Articular chondrocyte of knee joint (primary cell): Measurements from ENCODE around the gene EI24. TPM values are rescaled to one million over a fixed set of nuclear protein-coding genes. Genes with fewer than 3 reads are reported as not detected.

Experiments
- small RNA-seq: library from RNA; depleted of rRNA; stranded (forward); fragments of <200 nt; gene quantifications from one replicate; pipeline ENCODE3, GENCODE V24; 2012
- total RNA-seq: library from RNA; depleted of rRNA; stranded (reverse); fragments of >200 nt; gene quantifications from 2 replicates; pipeline ENCODE4 v1.2.3, GENCODE V29; 2012

Gene EI24
- 87.3 and 90.9 TPM in 2 replicates for total RNA-seq

DNA sequence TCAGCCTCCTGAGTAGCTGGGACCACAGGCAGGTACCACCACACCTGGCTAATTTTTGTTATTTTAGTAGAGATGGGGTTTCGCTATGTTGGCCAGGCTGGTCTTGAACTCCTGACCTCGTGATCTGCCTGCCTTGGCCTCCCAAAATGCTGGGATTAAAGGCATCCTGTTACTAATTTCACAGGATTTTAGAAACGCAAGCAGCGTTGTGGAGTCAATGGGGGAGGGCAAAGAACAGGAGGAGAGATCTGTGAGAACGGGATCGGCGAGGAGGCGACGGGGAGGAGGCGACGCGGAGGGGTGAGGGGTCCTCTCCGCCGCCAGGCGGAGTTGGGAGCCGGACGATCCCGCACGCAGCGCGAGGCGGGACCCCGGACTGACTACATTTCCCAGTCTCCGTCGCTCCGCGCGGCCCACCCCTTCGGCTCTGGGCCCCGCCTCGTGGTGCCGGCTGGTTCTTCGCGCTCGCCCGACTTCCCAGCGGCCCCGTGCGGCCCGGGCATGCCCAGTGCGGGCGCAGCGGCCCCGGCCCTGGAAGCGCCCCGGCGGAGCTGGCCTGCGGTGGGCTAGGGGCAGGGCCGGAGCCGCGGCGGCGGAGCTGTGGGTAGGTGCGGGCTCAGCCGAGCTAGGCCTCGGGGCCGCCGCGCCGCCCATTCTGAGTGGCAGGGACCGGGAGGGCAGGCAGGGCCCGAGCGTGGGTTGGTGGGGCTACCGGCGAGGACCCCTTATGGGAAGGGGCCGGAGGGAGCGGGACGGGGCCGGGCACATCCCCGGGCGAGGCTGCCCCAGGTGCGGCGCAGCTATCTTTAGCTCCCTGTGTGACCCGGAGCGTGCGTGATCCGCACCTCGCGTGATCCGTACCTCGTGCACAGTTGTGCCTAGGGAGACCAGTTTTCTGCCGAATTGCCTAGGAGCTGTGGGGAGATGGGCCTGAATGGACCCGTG, at the start of gene EI24:
EI24 (plus strand) TSS at position 508 of the 945 bp plus-strand sequence. CDS start 3,051 bp downstream, outside the sequence.

DNA sequence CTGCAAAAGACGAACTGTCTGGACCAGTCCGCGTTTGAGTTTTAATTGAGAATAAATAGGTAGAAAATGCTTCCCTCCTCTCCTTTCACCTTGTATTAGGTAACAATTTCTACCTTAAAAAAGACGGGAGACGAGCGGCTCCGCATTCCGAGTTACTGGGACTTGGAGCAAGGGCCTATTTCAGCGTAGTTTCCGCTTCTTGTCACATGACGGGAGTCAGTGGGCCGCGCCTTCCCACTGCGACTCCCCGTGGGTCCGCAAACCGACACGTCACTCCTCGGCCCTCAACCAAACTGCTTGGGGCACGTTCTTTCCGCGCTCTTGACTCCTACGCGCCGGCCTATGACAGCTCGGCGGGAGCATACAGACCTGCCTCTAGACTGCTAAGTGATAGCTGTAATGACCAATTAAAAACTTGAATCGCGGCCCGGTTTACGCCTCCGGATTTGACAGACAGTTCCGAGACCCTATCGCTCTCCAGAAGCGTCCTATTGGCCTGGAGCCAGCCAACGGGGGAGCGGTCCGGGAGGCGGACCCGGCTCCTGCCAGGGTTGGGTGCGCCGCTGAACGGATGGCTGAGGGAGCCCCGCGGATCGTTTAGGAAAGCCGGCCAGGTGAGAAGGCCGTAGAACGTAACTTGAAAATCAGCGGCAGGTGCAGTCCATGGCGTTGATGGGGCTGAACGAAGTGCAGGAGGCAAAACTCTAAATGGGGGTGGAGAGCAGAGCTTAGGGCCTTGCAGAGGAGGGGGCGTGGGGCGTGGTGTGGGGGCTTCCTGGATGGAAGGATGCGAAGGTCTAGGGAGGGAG, 23.2 kb downstream of the EI24 start, which contains the start of gene STT3A:
STT3A (plus strand) TSS at position 548 of the 809 bp plus-strand sequence. CDS start 3,064 bp downstream, outside the sequence.

DNA sequence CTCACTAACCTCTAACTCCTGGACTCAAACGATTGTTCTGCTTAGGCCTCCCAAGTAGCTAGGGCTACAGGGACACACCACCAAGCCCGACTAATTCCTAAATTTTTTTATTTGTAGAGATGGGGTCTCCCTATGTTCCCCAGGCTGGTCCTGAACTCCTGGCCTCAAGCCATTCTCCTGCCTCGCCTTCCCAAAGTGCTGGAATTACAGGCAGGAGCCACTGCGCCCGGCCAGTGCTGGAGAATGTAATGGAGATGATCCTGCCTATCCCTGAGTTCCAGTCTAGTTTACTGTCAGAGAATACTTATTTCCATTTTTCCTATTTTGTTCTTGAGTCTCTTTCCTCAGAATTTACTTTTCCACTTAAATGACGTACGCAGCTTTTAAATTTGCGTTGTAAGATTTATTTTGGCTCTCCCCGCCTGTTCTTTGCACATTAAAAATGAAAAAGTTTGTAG, 55.5 kb downstream of the EI24 start, which contains the start of gene CHEK1:
CHEK1 (plus strand) TSS at position 408 of the 458 bp plus-strand sequence. CDS start 1,606 bp downstream, outside the sequence.

Small RNA genes within 50 kb of the gene (small RNA-seq; reads per million reads assigned to genes)
- gene RNU6-1156P: not detected

Other genes with a start within 250 kb of the EI24 start
- gene FEZ1, start 73.2 kb upstream of the EI24 start, total RNA-seq: 73.4 and 95.8 TPM in 2 replicates
- 393 and 442 TPM in 2 replicates for gene STT3A, start 23.4 kb downstream of the EI24 start, total RNA-seq
- 33.5 and 34.3 TPM in 2 replicates for gene CHEK1, start 55.7 kb downstream of the EI24 start, total RNA-seq
- gene ACRV1, start 111.4 kb downstream of the EI24 start, total RNA-seq: 0.11 TPM in 1 of 2 replicates, not detected in the other
- not detected in 2 replicates for gene PATE1, start 176.8 kb downstream of the EI24 start, total RNA-seq
- 0.13 and 0.43 TPM in 2 replicates for gene PATE2, start 209.4 kb downstream of the EI24 start, total RNA-seq
- 0.13 TPM in 1 of 2 replicates, not detected in the other for gene PATE3, start 218.7 kb downstream of the EI24 start, total RNA-seq